NCI-H345 (cell line): Measurements from ENCODE around the gene MCHR2.
A peak's percentile ranks its signal among the peaks of the same experiment; 100 is the strongest.

ENCODE experiments used
- DNase-seq: peaks from one replicate; lab custom pipeline; 2025; lab: John Stamatoyannopoulos, UW

The MCHR2 gene

DNA sequence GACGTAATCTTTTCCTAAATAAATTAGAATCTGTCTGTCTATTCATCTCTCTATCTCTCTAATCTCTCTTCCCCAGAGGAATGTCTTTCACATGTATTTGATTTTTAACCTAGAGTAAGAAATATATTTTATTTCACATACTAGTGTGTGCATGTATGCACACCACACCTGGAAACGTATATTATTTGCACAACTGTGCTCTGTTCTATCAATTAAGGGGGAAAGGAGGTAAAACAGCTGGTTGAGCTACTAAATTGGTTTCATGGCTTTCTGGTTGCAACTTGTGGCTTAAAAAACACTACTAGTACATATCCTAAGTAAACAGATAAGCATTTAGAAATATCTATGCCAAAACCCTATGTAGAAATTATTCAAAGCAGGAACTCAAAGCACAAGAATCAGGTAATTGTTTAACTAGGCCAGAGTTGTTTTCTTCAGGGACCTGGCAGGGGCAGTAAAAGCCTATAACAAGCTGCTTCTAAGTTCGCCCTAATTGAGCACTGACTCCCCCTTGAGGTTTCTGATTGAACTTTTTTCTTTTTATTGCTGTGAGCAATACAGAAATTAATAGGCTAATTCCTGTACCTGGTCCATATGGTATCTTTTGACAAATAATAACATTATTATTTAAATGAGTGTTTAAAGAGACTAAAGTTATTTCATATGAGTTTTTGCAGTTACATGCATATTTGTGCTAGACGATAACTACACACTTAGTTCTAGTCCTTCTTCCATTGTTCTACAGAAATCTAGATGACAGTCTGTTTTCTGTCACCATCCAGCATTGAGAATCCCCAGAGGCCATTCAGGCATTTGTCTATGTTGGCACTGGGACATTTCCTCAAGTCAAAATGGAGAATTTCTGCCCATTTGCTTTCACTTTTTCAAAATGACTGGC, 88.6 kb downstream of the MCHR2 start:
- DNase-seq = peak; percentile 68

GRCh38 chr6:99901596-99902384, 92.2 kb downstream of the MCHR2 start:
- DNase-seq = no peak

GRCh38 chr6:99894815-99895214, 99.2 kb downstream of the MCHR2 start:
- no peak for DNase-seq

- DNase-seq = no peak
These were observed 107.0 kb downstream of the MCHR2 start for GRCh38 chr6:99887066-99887465.

- peak; percentile 75 for DNase-seq
These were observed 109.0 kb downstream of the MCHR2 start for GRCh38 chr6:99885051-99885450.

DNA sequence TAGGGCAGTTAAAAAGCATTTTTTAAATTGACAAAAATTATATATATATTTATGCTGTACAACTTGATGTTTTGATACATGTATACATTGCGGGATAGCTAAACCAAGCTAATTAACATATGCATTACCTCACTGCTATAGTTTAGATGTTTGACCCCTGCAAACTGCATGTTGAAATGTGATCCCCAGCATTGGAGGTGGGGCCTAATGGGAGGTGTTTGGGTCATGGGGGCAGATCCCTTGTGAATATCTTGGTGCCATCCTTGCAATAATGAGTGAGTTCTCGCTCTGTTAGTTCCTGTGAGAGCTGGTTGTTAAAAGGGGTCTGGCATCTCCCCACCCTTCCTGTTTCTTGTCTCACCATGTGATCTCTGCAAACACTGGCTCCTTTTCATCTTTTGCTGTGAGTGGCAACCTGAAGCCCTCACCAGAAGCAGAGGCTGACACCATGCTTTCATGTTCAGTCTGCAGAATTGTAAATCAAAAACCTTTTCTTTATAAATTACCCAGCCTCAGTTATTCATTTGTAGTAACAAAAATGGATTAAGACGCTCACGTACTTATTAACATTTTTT, 111.8 kb downstream of the MCHR2 start:
- peak; percentile 40 for DNase-seq

DNA sequence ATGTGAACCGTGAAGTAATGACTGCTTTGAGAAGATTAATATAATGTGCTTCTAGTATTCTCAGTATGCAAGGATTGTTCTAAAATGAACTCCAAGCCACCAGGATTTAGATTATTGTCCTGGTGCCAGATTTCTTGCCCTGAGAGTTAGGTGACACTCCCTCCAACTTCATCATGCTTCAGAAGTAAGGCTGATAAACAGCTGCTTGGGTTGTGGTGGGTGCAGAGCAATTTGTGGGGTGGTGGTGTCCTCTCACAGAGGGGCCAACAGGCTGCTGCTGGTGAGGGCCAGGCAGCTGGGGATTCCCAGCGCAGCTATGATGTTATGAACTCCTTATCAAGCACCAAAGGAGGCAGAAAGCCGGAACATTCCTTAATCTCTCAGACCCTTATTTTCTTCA, 114.6 kb downstream of the MCHR2 start:
- no peak for DNase-seq

DNA sequence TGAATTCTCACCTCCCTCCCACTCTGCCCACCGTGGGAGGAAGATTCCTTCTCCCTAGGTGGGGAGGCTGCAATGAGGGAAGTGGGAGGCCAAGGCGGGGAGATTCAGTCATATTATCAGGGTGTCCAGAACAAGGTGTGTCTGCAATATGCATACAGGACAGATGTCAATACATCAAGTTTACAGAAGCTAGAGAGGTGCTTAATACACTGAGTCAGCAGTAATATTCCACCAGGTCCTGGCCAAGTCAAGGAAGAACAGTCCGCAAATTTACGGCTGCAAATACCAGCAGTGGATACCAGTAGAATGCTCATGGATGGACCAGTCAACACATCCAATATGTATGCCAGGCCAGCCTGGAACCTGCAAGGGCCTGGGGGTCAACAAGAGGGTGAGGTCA, 119.0 kb downstream of the MCHR2 start:
- DNase-seq = no peak

DNA sequence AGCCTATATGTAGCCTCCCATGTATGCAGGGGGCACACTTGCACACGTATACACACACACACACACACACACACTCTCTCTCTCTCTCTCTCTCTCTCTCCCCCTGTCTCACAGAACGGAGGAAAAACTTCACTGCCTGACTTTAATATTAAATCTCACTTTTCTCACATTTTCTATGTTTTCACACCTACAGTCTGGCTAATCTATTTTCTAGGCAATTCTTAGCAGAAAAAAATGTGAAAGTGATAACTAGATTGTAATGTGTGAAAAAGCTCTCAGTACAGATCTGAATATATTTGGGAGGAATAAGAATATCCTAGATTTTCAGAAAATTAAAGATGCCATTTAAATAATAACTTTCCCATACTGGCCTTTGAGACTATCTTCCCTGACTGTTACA, 120.9 kb downstream of the MCHR2 start:
- no peak for DNase-seq

DNA sequence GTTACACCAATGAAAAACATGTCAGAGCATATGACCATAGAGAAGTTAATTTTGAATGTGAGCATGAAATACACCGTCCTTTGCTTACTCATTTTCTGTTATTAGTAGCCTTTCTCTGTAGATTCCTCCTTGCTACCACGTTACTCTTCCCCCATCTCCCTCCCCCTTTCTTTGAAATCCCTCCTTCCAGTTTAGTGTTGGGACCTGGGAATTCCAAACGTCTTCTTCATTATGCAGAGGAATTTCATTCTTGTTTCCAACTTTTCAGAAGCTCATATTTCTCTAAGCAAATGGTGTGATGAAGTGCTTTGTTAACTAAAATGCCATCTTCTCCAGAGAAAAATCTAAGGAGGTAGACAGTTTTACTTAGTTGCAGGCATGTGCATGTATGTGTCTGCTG, 122.4 kb downstream of the MCHR2 start:
- DNase-seq = no peak
